GM18867 (cell line): ENCODE measurements around the gene SLC39A3.
A peak's percentile ranks its signal among the peaks of the same experiment; 100 is the strongest.

Experiments
- ATAC-seq: cut with Tn5 transposase; IDR thresholded peaks from one replicate; pipeline ENCODE4 v1.9.1; 2021; ENCODE audit warnings: mild to moderate bottlenecking, moderate library complexity; ENCODE audit not compliant: unreplicated experiment

The SLC39A3 gene, protein sequence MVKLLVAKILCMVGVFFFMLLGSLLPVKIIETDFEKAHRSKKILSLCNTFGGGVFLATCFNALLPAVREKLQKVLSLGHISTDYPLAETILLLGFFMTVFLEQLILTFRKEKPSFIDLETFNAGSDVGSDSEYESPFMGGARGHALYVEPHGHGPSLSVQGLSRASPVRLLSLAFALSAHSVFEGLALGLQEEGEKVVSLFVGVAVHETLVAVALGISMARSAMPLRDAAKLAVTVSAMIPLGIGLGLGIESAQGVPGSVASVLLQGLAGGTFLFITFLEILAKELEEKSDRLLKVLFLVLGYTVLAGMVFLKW

GRCh38 chr19:2739602-2740313 lies at the start of gene SLC39A3:
Gene SLC39A3, minus strand, starts transcription at chr19:2740017. Its CDS starts 2,760 bp downstream, at chr19:2737257.
- ATAC-seq = peak; percentile 94

- ATAC-seq = no peak
Measured at GRCh38 chr19:2788237-2788636, 48.4 kb upstream of the SLC39A3 start.

DNA sequence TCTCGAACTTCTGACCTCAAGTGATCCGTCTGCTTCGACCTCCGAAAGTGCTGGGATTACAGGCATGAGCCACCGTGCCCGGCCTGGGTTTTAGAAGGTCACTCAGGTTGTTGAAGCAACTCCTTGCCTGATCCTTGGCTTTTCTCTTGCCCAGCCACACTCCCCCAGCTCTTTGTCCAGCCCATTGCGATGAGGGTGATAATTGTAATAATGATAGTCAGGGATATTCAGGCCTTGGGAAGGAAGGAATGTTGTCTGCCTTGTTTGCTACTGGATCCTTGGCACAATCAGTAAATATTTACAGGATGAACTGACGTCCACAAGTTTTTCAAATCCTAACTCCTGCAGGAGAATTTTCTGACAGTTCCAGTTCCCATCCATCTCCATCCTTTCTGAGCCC lies 47.3 kb upstream of the SLC39A3 start:
- ATAC-seq = no peak

DNA sequence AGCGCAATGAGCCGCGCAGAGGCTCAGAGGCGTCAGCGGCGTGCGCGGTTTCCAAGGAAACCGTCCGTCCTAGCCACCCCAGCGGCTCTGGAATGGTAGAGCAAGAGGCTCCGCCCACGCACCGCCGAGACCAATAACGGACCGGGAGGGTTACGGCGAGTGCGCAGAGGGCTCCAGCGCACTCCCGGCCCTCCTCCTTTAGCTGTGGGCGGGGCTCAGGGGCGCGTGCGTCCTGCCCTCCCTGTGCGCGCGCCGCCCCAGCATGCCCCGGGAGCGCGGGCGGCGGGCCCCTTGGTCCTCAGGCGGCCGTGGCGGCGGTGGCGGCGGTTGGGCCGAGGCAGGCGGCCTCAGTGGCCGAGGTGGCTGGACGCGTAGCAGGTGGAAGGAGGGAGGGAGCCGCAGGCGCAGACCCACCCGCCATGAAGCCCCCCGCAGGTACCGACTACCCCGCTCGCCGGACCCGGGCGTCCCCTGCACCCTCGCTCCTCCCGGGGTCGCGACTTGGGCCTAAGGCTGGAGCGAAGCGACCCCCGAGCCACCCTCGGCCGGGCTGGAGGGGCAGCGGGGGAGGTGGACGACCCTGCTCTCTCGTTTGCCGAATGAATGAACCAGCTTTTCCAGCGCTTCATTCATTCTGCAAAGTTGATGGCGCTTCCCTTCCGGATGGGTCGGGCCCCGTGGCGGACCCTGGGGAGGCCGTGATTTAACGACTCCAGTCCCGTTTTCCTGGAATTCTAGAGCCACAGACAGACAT lies 45.6 kb upstream of the SLC39A3 start, which contains the start of gene THOP1:
TSS of gene THOP1 (plus strand) at position 260 of the 754 bp plus-strand sequence. CDS start at position 420, 160 bp downstream.
- ATAC-seq = peak; percentile 60

- ATAC-seq = no peak
Measured at GRCh38 chr19:2783781-2784145, 43.9 kb upstream of the SLC39A3 start.

GRCh38 chr19:2782936-2783780 lies 43.3 kb upstream of the SLC39A3 start, which contains the start of gene SGTA:
Gene SGTA, minus strand, starts transcription at chr19:2783273. Its CDS starts 14,205 bp downstream, at chr19:2769068.
- ATAC-seq = peak; percentile 70

GRCh38 chr19:2782329-2782935 lies 42.6 kb upstream of the SLC39A3 start:
- no peak for ATAC-seq

- ATAC-seq = no peak
Measured at GRCh38 chr19:2780284-2780683, 40.5 kb upstream of the SLC39A3 start.

DNA sequence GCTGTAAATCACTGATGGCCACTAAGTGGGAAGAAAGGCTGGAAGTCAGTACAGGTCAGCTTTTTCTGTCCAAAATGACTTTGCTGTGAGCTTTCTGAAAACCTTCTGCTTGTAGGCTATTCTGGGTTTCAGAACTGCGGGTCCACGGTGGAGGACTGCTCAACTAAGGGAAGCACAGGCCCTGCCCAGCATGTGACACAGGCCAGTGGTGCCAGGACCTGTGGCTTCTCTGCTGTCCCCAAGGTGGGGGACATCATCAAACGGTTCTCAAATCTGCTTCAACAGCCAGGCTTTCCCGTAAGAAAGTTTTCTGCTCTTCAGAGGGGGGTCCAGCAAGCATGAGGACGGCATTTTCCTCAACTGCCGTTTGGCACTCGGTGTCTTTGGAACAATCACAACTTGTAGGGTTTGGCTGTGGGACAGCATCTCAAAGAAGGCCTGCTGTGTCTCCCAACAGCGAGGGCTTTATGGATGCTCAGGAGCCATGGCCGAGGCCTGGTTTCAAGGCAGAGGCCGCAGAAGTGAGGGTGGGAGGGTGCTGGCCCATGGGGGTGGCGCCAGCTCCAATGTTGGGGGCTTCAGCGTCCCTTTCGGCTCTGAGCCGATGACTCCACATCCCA lies 39.4 kb upstream of the SLC39A3 start:
- no peak for ATAC-seq

DNA sequence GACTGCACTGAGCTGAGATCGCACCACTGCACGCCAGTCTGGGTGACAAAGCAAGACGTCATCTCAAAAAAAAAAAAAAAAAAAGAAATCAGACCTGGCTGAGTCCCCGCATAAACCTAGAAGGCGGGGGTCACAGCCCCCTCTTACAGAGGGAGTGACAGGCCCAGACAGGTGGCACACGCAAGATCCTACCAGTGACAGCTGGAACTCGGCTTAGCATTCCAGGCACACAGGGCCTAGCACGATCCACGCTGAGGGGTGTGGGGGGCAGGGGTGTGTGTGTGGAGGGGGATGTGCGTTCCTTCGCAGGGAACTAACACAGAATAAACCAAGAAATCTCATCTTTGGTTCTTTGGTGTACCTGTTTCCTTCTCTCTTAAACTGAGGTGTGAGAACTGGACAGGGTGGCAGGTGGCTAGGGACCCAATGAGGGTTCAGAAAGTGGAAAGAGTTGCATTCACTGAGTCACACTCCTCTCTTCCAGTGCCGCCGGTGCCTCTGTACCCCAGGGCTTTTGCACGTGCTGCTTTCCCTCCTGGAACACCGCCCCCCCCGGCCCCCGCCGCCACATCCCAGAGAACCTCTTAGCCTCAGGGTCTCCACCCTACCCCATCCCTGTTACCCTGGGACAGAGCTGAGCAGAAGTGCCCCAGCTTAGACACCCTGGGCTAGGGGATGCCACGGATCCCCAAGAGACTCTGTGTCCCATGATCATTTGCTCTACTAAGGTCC lies 38.3 kb upstream of the SLC39A3 start:
- ATAC-seq = no peak

- ATAC-seq = no peak
Measured at GRCh38 chr19:2775556-2776430, 36.0 kb upstream of the SLC39A3 start.

DNA sequence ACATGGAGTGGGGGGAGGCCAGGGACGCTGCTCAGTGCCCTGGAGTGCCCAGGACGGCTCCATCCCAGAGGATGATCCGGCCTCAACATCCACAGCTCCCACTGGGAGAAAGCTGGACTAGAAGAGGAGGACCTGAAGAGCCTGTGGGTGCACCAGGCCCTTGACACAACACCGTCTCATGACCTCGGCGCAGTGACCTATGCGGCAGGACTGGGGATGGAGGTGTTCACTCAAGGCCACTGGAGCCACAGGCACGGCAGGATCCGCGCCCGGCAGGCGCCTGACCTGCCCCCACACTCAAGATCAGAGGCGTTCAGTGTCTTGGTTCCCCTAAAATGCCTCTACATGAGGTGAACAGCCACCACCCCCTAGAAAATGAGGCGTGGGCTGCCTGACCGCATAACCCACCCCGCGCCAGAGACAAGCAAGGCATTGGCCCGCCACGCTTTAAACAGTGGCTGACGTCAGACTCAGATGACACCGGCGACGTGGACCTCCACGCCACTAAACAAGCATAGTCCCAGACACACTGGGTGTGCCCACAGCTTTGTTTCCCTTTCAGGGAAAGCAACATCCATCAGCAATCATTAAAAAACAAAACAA lies 35.2 kb upstream of the SLC39A3 start:
- no peak for ATAC-seq

DNA sequence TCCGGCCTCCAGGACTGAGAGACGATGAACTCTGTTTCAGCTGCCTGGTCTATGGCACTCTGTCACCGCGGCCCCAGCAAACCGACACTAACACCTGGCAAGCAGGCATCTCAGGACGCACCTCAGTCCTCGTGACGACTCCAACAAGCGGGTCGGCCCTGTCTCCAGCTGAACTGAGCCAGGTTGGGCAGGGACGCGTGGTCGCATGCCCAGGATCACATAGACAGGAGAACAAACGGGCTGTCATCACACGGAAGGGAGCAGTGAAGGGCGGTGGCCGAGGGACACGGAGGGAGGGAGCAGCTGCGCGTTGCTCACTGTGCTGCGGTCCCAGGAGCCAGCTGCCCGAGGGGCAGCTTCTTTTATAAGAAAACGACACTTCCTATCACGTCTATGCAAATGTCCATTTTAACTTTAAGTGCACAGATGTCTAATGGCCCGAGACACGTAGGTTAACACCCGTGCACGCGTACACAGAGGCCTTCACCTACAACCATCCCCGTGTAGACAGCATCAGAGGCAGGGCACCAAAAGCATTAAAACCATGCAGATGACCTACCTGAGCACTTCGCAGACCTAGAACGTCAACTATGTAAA lies 34.4 kb upstream of the SLC39A3 start:
- ATAC-seq = no peak

- ATAC-seq = no peak
Measured at GRCh38 chr19:2771786-2772674, 32.2 kb upstream of the SLC39A3 start.

- no peak for ATAC-seq
Measured at GRCh38 chr19:2770055-2771013, 30.5 kb upstream of the SLC39A3 start.
